SH-SY5Y (cell line): ENCODE data around the gene LCE5A.

Source experiments
- GATA2 ChIP-seq: IDR thresholded peaks from 2 replicates; pipeline ENCODE4 v1.6.1; 2011; ENCODE audit warnings: mild to moderate bottlenecking, low read depth, low read length
- GATA3 ChIP-seq: IDR thresholded peaks from 2 replicates; pipeline ENCODE4 v1.6.1; 2011; ENCODE audit warnings: low read depth, mild to moderate bottlenecking, low read length, moderate library complexity

LCE5A gene

GRCh38 chr1:152510503-152510902 lies at the start of gene LCE5A:
LCE5A (plus strand) TSS chr1:152510803; CDS start chr1:152511535, 732 bp downstream.
- TF ChIP-seq GATA2 (no peak), GATA3 (no peak)

- no peak for TF ChIP-seq GATA2
- no peak for TF ChIP-seq GATA3
These were observed 49.1 kb upstream of the LCE5A start for GRCh38 chr1:152461544-152461943.

- no peak for TF ChIP-seq GATA2
- no peak for TF ChIP-seq GATA3
These were observed 48.0 kb upstream of the LCE5A start for GRCh38 chr1:152462636-152463035.

GRCh38 chr1:152466217-152466616 lies 44.4 kb upstream of the LCE5A start:
- TF ChIP-seq GATA2 (no peak), GATA3 (no peak)

GRCh38 chr1:152473887-152474537 lies 36.6 kb upstream of the LCE5A start:
- TF ChIP-seq GATA2, result no peak
- no peak for TF ChIP-seq GATA3

- TF ChIP-seq GATA2 (no peak), GATA3 (no peak)
These were observed 30.6 kb upstream of the LCE5A start for GRCh38 chr1:152479792-152480595.

GRCh38 chr1:152481869-152482664 lies 28.5 kb upstream of the LCE5A start:
- TF ChIP-seq GATA3 (no peak), GATA2 (no peak)

- TF ChIP-seq GATA2, result no peak
- no peak for TF ChIP-seq GATA3
These were observed 24.1 kb upstream of the LCE5A start for GRCh38 chr1:152486400-152487006.

- TF ChIP-seq GATA3, result no peak
- TF ChIP-seq GATA2, result no peak
These were observed 22.7 kb upstream of the LCE5A start for GRCh38 chr1:152487871-152488270.

- TF ChIP-seq GATA3 (no peak), GATA2 (no peak)
These were observed 15.4 kb upstream of the LCE5A start for GRCh38 chr1:152495066-152495675.

GRCh38 chr1:152497273-152497672 lies 13.3 kb upstream of the LCE5A start:
- TF ChIP-seq GATA3 (no peak), GATA2 (no peak)

- TF ChIP-seq GATA2 (no peak), GATA3 (no peak)
These were observed 8.9 kb upstream of the LCE5A start for GRCh38 chr1:152501704-152502103.

- TF ChIP-seq GATA2, result no peak
- no peak for TF ChIP-seq GATA3
These were observed 8.0 kb upstream of the LCE5A start for GRCh38 chr1:152502496-152503180.

- TF ChIP-seq GATA2 (no peak), GATA3 (no peak)
These were observed 5.5 kb upstream of the LCE5A start for GRCh38 chr1:152505083-152505482.

GRCh38 chr1:152506899-152507498 lies 3.6 kb upstream of the LCE5A start:
- TF ChIP-seq GATA3 (no peak), GATA2 (no peak)
